Thymus (tissue), 11 donors: ENCODE measurements around the gene USP22. TPM values are rescaled to one million over a fixed set of nuclear protein-coding genes. Genes with fewer than 3 reads are reported as not detected.

Experiments used
- DNase-seq, 9 donors: peaks; one replicate each; pipeline ENCODE4 v3.0.0-alpha.2; 2013; ENCODE audit warnings: low spot score in 9 of 9, low read depth in 6 of 9, missing footprints in 1 of 9
- H3K27ac ChIP-seq, 2 donors: one replicate each; pipeline ENCODE4 v1.5.1; 2013; ENCODE audit warnings: control low read depth in 1 of 2, low read depth in 1 of 2, low read length in 1 of 2, mild to moderate bottlenecking in 1 of 2, moderate library complexity in 1 of 2
- H3K27me3 ChIP-seq, 2 donors: one replicate each; pipeline ENCODE4 v1.5.1; 2013; ENCODE audit warnings: low read length in 1 of 2; ENCODE audit not compliant: control insufficient read depth in 2 of 2, insufficient read depth in 1 of 2
- H3K36me3 ChIP-seq, 2 donors: one replicate each; pipeline ENCODE4 v1.5.1; 2013; ENCODE audit warnings: low read length in 1 of 2, mild to moderate bottlenecking in 1 of 2, moderate library complexity in 1 of 2; ENCODE audit not compliant: control insufficient read depth in 2 of 2, insufficient read depth in 2 of 2
- H3K4me1 ChIP-seq, 2 donors: one replicate each; pipeline ENCODE4 v1.5.1; 2013; ENCODE audit warnings: low read length in 2 of 2; ENCODE audit not compliant: control insufficient read depth in 2 of 2, insufficient read depth in 2 of 2
- H3K4me3 ChIP-seq, 2 donors: one replicate each; pipeline ENCODE4 v1.5.1; 2013; ENCODE audit warnings: low read length in 2 of 2, control low read depth in 1 of 2, mild to moderate bottlenecking in 1 of 2
- H3K9me3 ChIP-seq, 2 donors: one replicate each; pipeline ENCODE4 v1.5.1; 2013; ENCODE audit warnings: low read length in 1 of 2, mild to moderate bottlenecking in 1 of 2; ENCODE audit not compliant: control insufficient read depth in 2 of 2, insufficient read depth in 1 of 2
- WGBS: extraction: QIAGEN DNeasy Blood & Tissue Kit; methylation state at CpG from one replicate; pipeline ENCODE4 v1.1.7; 2013; 5-methylcytosine and 5-hydroxymethylcytosine counted together
- polyA plus RNA-seq: library from polyadenylated mRNA; stranded (reverse); fragments of 200-250 nt; gene quantifications from one replicate; pipeline ENCODE4 v1.2.3, GENCODE V29; 2013
- total RNA-seq: library from RNA; stranded (reverse); fragments of 120-200 nt; gene quantifications from one replicate; pipeline ENCODE4 v1.2.4, GENCODE V29; 2013
- donor health status: healthy.

USP22 gene
- total and polyA plus RNA-seq, 2 donors, result 52.5 to 74.2 TPM

DNA sequence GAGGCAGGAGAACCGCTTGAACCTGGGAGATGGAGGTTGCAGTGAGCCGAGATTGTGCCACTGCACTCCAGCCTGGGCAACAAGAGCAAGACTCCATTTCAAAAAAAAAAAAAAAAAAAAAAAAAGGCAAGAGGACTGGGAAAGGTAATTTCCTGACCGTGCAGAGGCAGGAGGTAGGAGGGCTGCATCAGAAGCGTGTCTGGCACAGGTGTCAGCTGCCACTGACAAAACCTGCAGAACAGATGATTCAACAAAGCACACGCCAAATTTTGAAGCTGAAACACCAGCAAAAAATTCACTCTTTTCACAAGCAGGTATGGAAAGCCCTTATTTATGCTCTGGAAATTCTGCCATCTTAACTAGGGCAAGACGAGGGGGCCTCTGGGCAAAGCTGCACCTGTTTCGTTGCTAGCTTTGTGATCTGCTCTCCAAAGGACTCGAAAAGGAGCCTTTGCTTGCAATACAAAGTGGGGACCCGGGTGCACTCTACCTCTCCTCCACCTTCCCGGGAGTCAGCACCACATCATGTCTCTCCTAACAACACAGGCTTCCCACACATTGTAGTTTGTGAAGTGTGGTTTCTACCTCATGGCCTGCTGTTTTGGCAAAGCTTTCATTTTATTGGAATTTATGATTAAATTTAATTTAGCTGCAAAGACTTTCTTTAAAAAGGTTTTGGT lies 33.7 kb downstream of the USP22 start:
- DNase-seq, result no peak
- Histone ChIP-seq H3K27me3 (no peaks in the 10 kb centered on the region), H3K9me3 (no peaks in the 10 kb centered on the region), H3K4me3 (no peak overlapping the region), H3K4me1 (no peaks in the 10 kb centered on the region), H3K36me3 (peaks cover 94% of the 10 kb centered on the region in 2 donors), H3K27ac (no peak overlapping the region)
- WGBS, result 91% methylated on average over 10 of the region's 10 CpGs

DNA sequence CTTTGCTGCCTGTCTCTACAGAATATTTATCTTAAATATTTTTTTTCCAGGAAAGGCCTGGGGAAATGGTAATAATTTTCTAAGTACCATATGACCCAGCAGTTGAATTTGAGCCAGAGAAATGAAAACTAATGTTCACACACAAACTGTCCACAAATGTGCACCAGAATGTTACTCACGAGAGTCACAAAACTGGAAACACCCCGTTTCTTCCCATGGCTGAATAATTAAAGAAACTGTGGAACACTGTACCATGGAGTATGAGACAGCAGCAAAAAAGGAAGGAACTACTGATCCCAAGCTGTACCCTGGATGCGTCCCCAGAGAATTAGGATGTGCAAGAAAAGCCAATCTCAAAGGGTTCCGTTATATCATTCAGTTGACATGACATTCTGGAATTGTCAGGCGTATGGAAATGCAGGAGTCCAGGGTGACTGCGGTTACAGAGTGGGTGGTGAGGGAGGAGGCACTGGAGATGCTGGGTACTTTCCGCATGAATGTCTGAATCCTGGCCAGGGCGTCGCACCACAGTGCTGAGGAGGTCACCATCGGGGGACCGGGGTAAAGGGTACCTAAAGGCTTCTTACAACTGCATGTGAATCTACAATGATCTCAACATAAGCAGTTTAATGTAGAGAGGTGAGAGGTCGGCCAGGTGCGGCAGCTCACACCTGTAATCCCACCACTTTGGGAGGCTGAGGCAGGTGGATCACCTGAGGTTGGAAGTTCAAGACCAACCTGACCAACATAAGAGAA lies 34.5 kb downstream of the USP22 start:
- Histone ChIP-seq H3K36me3 (peaks cover 94 to 97% of the 10 kb centered on the region in 2 donors), H3K27me3 (no peaks in the 10 kb centered on the region), H3K4me3 (no peak overlapping the region), H3K27ac (no peak overlapping the region), H3K4me1 (no peaks in the 10 kb centered on the region), H3K9me3 (no peaks in the 10 kb centered on the region)
- WGBS, result 94% methylated on average over 13 of the region's 13 CpGs
- no peak for DNase-seq

DNA sequence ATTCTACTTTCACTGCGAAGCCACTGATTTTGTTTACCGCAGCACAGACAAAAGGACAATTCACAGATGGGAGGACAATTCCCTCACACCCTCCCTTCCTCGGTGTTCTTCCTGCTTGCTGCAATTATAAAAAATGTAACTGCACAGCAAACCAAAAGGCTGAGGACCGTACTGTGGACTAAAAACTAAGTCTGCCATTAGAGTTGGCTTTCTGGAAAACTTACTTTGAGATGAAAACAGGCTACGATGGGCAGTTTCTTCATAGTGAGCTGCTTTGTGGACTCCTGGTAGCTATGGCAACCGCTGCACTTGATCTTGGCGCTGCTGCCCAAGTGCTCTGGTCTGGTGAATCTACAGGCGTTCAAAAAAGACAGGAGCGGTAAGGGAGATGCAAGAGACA lies 35.2 kb downstream of the USP22 start:
- H3K27ac ChIP-seq, result no peak overlapping the region
- H3K36me3 ChIP-seq, result peaks cover 95 to 97% of the 10 kb centered on the region in 2 donors
- WGBS, result 96% methylated on average over 9 of the region's 9 CpGs
- H3K4me1 ChIP-seq, result no peaks in the 10 kb centered on the region
- no peak overlapping the region for H3K4me3 ChIP-seq
- no peaks in the 10 kb centered on the region for H3K27me3 ChIP-seq
- DNase-seq, result no peak
- H3K9me3 ChIP-seq, result no peaks in the 10 kb centered on the region

GRCh38 chr17:21005803-21006202 lies 37.0 kb downstream of the USP22 start:
- H3K9me3 ChIP-seq, result no peaks in the 10 kb centered on the region

DNA sequence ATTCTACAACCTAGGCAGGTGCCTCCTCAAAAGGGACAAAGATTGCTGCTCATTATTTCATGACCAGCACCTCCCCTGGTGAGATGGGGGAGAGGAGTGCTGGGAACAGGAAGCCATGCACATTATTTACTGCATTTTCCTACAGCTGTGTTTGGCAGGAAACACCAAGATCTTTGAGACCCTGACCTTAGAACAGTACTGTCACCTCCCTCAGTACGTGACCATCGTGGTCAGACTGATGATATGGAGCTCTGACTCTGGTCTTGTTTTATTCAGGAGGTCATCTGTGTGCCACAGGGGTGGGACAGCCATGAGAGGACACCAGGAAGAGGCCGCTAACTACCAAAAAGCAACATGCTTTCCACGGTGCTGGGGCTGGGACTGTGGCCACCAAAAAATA lies 37.4 kb downstream of the USP22 start:
- no peak for DNase-seq
- H3K36me3 ChIP-seq, result peaks cover 93 to 94% of the 10 kb centered on the region in 2 donors
- no peaks in the 10 kb centered on the region for H3K27me3 ChIP-seq
- WGBS, result 81% methylated on average over 4 of the region's 4 CpGs
- H3K4me3 ChIP-seq, result no peak overlapping the region
- no peak overlapping the region for H3K27ac ChIP-seq
- H3K9me3 ChIP-seq, result no peaks in the 10 kb centered on the region
- H3K4me1 ChIP-seq, result no peaks in the 10 kb centered on the region

More at GRCh38 chr17:21005803-21006202, 37.0 kb downstream of the USP22 start:
- Histone ChIP-seq H3K27ac (no peak overlapping the region), H3K4me1 (no peaks in the 10 kb centered on the region), H3K27me3 (no peaks in the 10 kb centered on the region), H3K4me3 (no peak overlapping the region), H3K36me3 (peaks cover 94 to 95% of the 10 kb centered on the region in 2 donors)
- 95% methylated on average over 5 of the region's 5 CpGs for WGBS
- DNase-seq, result no peak

DNA sequence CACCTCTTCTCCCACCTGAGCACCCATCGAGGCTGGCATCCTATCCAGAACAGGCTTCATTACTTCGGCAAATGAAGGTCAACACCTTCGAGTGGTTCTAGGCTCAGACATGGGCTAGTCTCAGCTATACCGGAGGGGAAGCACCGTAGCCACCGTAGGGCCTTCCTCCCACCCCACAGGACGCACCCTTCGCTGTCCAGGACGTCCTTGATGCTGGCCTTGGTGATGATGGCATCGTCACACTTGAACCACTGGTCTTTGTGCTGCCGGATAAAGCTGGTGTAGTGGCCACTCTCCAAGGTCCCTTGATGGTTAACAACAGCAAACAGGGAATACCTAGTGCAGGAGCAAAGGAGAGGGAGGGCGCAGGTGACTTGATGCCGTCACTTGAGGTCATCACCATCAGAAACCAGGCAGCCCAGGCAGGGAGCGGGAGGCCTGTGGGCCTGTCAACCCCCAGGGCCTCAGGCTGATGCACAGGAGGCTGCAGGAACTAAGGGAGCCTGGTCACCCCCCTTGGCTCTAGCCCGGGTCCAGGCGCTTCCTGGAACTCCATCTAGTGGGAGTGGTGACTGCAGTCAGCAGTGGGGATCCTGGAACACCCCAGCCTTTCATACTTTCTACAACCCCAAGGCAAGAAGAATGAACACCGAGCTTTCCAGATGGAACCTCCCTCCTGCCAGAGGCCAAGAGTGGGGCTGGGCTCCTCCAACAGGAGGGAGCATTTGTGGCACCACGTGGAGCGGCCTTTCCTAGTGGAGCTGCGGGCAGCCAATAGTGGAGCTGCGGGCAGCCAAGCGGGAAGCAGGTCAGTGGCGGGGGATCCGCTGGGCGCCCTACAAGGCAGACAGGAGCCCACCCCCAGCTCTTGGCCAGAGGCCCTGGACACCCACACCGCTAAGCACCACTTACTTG lies 38.5 kb downstream of the USP22 start:
- H3K36me3 ChIP-seq, result peaks cover 90 to 94% of the 10 kb centered on the region in 2 donors
- H3K9me3 ChIP-seq, result no peaks in the 10 kb centered on the region
- H3K4me1 ChIP-seq, result no peaks in the 10 kb centered on the region
- no peaks in the 10 kb centered on the region for H3K27me3 ChIP-seq
- H3K4me3 ChIP-seq, result no peak overlapping the region
- WGBS, result 97% methylated on average over 26 of the region's 26 CpGs
- H3K27ac ChIP-seq, result no peak overlapping the region
- no peak for DNase-seq

GRCh38 chr17:21003007-21003621 lies 39.7 kb downstream of the USP22 start:
- no peak overlapping the region for H3K27ac ChIP-seq
- H3K27me3 ChIP-seq, result no peaks in the 10 kb centered on the region
- H3K4me1 ChIP-seq, result no peaks in the 10 kb centered on the region
- DNase-seq, result no peak
- 95% methylated on average over 11 of the region's 11 CpGs for WGBS
- no peak overlapping the region for H3K4me3 ChIP-seq
- no peaks in the 10 kb centered on the region for H3K9me3 ChIP-seq
- peaks cover 84 to 87% of the 10 kb centered on the region in 2 donors for H3K36me3 ChIP-seq

GRCh38 chr17:21002309-21003006 lies 40.4 kb downstream of the USP22 start:
- Histone ChIP-seq H3K36me3 (peaks cover 78 to 80% of the 10 kb centered on the region in 2 donors), H3K27ac (no peak overlapping the region), H3K4me1 (no peaks in the 10 kb centered on the region), H3K9me3 (no peaks in the 10 kb centered on the region), H3K27me3 (no peaks in the 10 kb centered on the region), H3K4me3 (no peak overlapping the region)
- WGBS, result 96% methylated on average over 26 of the region's 26 CpGs
- no peak for DNase-seq
